Mucosa of descending colon (tissue), 3 donors: ENCODE measurements around the gene LARGE2. TPM values are rescaled to one million over a fixed set of nuclear protein-coding genes. Genes with fewer than 3 reads are reported as not detected.
"Not testable (repeated sequence)": the region's sequence is repeated elsewhere in the genome, so short reads cannot be mapped to it uniquely, and the experiment has no call there.

Experiments used
- ATAC-seq: fragments of 200-7000 bp; cut with Tn5 transposase; one replicate; pipeline ENCODE4 v1.9.1; 2020; ENCODE audit warnings: mild to moderate bottlenecking, moderate library complexity
- DNase-seq, 3 donors: peaks; one replicate each; pipeline ENCODE4 v3.0.0-alpha.2; 2020
- H3K36me3 ChIP-seq: fragments of 200-600 bp; one replicate; pipeline ENCODE4 v1.8.0; 2021; ENCODE audit warnings: low read depth, mild to moderate bottlenecking
- H3K4me1 ChIP-seq: fragments of 200-600 bp; one replicate; pipeline ENCODE4 v1.8.0; 2021; ENCODE audit warnings: low read depth, mild to moderate bottlenecking
- H3K4me3 ChIP-seq: fragments of 200-600 bp; one replicate; pipeline ENCODE4 v1.8.0; 2021; ENCODE audit warnings: mild to moderate bottlenecking
- H3K9me3 ChIP-seq: fragments of 200-600 bp; one replicate; pipeline ENCODE4 v1.8.0; 2021; ENCODE audit warnings: mild to moderate bottlenecking
- CTCF ChIP-seq: fragments of 200-600 bp; IDR thresholded peaks from one replicate; pipeline ENCODE4 v1.8.0; 2022; ENCODE audit warnings: antibody characterized with exemption, mild to moderate bottlenecking
- intact Hi-C, 2 donors: fragments of 100-400 bp; cut with DNase I in 1 of 2; cut with micrococcal nuclease in 1 of 2; formaldehyde crosslinking; loops; one replicate each; pipeline versions ENCODE4 v1.11.0 to v1.11.1; 2022; cut with DNase I, micrococcal nuclease
- total RNA-seq, 3 donors: library from RNA; stranded (reverse); fragmentation: NEBNext Ultra II Directional in 2 of 3; extraction: Animal tissue kit (Norgen Biotek cat#: 25700) in 2 of 3; gene quantifications; one replicate each; pipeline versions ENCODE4 v1.2.1 to v1.2.4, GENCODE V29; 2021 to 2023
- donor health status: DM: no; HTN: no; CAD: no; lungs with moderate emphysema.
- donor health status: DM: no; HTN: no; CAD: no.
- donor health status: DM: no; HTN: yes; CAD: no.

The LARGE2 gene
- total RNA-seq, 3 donors from 2014 or later, result 1.9 to 2.9 (median 2.3) TPM

DNA sequence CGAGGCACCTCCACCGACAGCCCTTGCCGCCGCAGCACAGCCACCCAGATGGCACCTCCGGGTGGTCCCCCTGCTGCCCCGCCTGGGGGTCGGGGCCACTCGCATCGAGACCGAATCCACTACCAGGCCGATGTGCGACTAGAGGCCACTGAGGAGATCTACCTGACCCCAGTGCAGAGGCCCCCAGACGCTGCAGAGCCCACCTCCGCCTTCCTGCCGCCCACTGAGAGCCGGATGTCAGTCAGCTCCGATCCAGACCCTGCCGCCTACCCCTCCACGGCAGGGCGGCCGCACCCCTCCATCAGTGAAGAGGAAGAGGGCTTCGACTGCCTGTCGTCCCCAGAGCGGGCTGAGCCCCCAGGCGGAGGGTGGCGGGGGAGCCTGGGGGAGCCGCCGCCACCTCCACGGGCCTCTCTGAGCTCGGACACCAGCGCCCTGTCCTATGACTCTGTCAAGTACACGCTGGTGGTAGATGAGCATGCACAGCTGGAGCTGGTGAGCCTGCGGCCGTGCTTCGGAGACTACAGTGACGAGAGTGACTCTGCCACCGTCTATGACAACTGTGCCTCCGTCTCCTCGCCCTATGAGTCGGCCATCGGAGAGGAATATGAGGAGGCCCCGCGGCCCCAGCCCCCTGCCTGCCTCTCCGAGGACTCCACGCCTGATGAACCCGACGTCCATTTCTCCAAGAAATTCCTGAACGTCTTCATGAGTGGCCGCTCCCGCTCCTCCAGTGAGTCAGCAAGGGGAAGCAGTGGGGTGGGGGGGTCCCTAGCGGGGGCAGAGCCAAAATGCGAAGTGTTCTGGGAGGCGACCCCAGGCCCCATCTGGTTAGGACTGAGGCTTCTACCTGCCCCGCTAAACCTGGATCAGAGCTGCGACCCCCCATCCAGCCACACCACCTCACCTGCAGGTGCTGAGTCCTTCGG lies 19.7 kb upstream of the LARGE2 start:
- ATAC-seq (no peak), DNase-seq (no peak)
- peaks cover 8% of the 10 kb centered on the region for H3K4me1 ChIP-seq
- no peaks in the 10 kb centered on the region for H3K9me3 ChIP-seq
- intact Hi-C loops, result no loop called here
- no peak overlapping the region for H3K4me3 ChIP-seq
- TF ChIP-seq CTCF, result no peak
- H3K36me3 ChIP-seq, result no peaks in the 10 kb centered on the region

GRCh38 chr11:45904309-45904915 lies 18.0 kb upstream of the LARGE2 start:
- Histone ChIP-seq H3K4me1 (peaks cover 4% of the 10 kb centered on the region), H3K9me3 (no peaks in the 10 kb centered on the region), H3K36me3 (no peaks in the 10 kb centered on the region), H3K4me3 (no peak overlapping the region)
- intact Hi-C loops, result no loop called here
- TF ChIP-seq CTCF, result no peak
- no peak for DNase-seq
- ATAC-seq, result peak; percentile 31

- H3K36me3 ChIP-seq, result no peaks in the 10 kb centered on the region
- peaks cover 2% of the 10 kb centered on the region for H3K4me1 ChIP-seq
- intact Hi-C loops, result no loop called here
- H3K4me3 ChIP-seq, result no peak overlapping the region
- no peak for TF ChIP-seq CTCF
- DNase-seq (no peak), ATAC-seq (no peak)
- no peaks in the 10 kb centered on the region for H3K9me3 ChIP-seq
These were observed 17.4 kb upstream of the LARGE2 start for GRCh38 chr11:45905095-45905494.

DNA sequence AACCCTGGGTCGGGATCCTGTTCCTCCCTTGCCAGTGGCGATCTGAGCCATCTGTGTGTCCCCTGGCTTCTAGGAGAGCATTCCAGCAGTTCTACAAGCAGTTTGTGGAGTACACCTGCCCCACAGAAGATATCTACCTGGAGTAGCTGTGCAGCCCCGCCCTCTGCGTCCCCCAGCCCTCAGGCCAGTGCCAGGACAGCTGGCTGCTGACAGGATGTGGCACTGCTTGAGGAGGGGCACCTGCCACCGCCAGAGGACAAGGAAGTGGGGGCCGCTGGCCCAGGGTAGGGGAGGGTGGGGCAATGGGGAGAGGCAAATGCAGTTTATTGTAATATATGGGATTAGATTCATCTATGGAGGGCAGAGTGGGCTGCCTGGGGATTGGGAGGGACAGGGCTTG lies 16.9 kb upstream of the LARGE2 start:
- H3K9me3 ChIP-seq, H3K36me3 ChIP-seq, intact Hi-C loops, H3K4me3 ChIP-seq, H3K4me1 ChIP-seq, DNase-seq: not testable (repeated sequence)
- ATAC-seq, result peak; percentile 32

DNA sequence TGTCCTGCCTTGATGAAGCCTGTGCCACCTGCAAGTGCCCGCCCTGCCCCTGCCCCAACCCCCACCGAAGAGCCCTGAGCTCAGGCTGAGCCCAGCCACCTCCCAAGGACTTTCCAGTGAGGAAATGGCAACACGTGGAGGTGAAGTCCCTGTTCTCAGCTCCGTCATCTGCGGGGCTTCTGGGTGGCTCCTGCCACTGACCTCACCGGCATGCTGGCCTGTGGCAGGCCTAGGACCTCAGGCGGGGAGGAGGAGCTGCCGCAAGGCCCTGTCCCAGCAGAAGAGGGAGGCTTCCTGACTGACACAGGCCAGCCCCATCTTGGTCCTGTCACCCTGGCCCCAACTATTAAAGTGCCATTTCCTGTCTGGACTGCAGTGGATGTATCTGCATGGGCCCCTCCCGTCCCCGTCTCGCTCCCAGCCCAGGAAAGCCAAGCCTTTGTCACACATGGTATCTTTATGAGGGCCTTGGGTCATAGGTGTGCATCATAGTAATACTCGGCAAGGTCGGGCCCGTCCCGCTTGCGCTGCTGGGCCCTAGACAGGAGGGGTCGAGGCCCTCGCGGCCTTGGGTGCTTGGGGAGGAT lies 16.3 kb upstream of the LARGE2 start:
- no peak for TF ChIP-seq CTCF
- no peak overlapping the region for H3K4me3 ChIP-seq
- no peaks in the 10 kb centered on the region for H3K4me1 ChIP-seq
- intact Hi-C loops, result no loop called here
- H3K36me3 ChIP-seq, result peaks cover 4% of the 10 kb centered on the region
- no peaks in the 10 kb centered on the region for H3K9me3 ChIP-seq
- ATAC-seq (peak; percentile 78), DNase-seq (peak in 1 of 3 donors; percentile 58)
